ENCODE data around the gene KLHL42. TPM values are rescaled to one million over a fixed set of nuclear protein-coding genes. Genes with fewer than 3 reads are reported as not detected.
"Not testable (repeated sequence)": the region's sequence is repeated elsewhere in the genome, so short reads cannot be mapped to it uniquely, and the experiment has no call there.

The KLHL42 gene
- total RNA-seq, 2 donors from 2014 or later: 16.5 to 20.1 TPM

DNA sequence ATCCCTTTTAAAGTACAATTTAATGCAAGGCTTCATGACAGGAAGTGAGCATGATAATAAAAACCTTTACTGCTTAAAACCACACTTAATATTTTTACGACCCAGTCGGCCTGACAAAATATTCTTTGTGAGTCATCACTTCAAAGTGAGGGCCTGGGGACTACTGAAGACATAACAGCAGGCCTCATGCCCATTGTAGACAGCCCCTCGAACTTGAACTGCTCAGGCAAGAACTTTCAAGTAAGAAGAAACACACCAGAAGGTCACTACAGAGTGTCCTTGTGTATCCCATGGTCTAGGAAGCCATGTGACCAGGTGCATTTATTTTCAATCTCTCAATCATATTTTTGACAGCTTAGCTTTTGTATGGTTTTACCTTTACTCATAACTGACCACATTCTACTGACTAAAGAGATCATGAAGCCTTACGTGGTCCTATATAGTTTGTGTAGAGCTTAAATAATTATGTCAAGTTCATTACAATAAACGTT, 61.4 kb downstream of the KLHL42 start:
- Histone ChIP-seq H3K9ac (ENCODE audit: low read depth in 2 of 2, low read length in 2 of 2) (no peak overlapping the region), H3K4me3 (no peak overlapping the region), H3K9me3 (no peaks in the 10 kb centered on the region), H3K27ac (no peak overlapping the region), H3K4me1 (no peaks in the 10 kb centered on the region), H3K27me3 (no peaks in the 10 kb centered on the region), H3K36me3 (no peaks in the 10 kb centered on the region)
- intact Hi-C loops (cut with DNase I): no loop called here
- TF ChIP-seq, protein P1, sequence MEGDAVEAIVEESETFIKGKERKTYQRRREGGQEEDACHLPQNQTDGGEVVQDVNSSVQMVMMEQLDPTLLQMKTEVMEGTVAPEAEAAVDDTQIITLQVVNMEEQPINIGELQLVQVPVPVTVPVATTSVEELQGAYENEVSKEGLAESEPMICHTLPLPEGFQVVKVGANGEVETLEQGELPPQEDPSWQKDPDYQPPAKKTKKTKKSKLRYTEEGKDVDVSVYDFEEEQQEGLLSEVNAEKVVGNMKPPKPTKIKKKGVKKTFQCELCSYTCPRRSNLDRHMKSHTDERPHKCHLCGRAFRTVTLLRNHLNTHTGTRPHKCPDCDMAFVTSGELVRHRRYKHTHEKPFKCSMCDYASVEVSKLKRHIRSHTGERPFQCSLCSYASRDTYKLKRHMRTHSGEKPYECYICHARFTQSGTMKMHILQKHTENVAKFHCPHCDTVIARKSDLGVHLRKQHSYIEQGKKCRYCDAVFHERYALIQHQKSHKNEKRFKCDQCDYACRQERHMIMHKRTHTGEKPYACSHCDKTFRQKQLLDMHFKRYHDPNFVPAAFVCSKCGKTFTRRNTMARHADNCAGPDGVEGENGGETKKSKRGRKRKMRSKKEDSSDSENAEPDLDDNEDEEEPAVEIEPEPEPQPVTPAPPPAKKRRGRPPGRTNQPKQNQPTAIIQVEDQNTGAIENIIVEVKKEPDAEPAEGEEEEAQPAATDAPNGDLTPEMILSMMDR (IDR thresholded peaks at IDR 0.05): no peak
- DNase-seq: no peak

DNA sequence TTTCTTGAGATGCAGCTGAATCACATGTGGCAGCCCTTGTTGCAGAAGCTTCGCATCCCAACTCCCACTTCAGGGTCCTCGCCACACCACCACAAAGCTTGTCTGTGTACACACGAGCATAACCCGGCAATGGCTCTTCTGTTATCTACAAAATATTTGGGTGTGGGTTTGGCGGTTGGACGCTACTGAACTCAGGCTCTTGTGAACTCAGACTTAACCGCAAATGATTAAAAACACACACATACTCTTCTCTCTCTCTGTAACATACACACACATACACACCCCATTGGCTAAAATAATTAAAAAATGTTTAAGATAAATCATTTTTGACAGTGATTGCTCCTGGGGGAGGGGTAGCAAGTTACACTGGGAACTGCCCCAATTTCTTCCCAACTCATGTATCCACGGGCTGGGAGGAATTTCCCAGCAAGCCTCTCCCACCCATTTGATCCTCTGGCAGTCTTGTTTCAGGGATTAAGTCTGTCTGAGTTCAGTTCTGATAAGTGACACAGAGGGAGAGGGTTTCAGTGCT, 63.7 kb downstream of the KLHL42 start:
- no peak overlapping the region for H3K9ac ChIP-seq (ENCODE audit: low read depth in 2 of 2, low read length in 2 of 2)
- no peak for DNase-seq

DNA sequence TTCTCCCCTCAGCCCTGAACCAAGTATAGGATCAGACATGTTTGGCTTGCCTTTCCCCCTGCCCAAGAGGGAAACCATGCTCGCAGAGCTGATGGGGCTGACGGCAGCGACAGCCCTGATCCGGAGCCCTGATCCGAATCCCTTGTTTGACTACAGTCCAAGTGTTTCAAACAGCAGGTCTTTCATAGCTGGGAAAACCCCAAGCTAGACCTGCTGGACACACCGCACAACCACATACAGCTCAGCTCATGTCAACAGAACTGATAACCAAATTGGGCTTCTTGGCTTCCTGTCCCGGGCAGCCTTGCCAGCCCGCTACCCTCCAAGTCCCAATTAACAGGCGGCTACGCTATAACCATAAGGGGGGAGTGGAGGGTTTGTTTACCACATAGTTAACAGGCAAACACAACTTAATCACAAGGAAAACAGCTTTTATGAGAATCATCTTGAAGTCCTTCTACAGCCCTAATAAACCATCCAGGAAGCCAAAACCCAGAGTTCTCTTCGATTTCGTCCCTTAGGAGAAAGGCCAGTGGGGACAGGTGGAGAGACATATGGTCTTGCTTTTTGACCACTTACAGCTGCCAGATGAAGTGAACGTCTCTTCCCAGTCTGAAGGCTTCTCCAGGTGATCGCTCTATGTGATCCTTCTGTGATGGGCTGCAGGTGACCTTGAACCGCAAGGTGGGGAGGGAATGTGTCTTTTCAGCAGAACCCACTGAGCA, 64.5 kb downstream of the KLHL42 start:
- H3K4me3 ChIP-seq: no peak overlapping the region
- intact Hi-C loops (cut with DNase I): no loop called here
- H3K27me3 ChIP-seq: no peaks in the 10 kb centered on the region
- TF ChIP-seq, protein P1 (IDR thresholded peaks at IDR 0.05): no peak
- no peaks in the 10 kb centered on the region for H3K4me1 ChIP-seq
- no peaks in the 10 kb centered on the region for H3K9me3 ChIP-seq
- H3K9ac ChIP-seq (ENCODE audit: low read depth in 2 of 2, low read length in 2 of 2): no peak overlapping the region
- no peaks in the 10 kb centered on the region for H3K36me3 ChIP-seq
- no peak for DNase-seq
- no peak overlapping the region for H3K27ac ChIP-seq

More for the DNA sequence above, 63.7 kb downstream of the KLHL42 start:
- no peaks in the 10 kb centered on the region for H3K27me3 ChIP-seq
- no peaks in the 10 kb centered on the region for H3K9me3 ChIP-seq
- no peak overlapping the region for H3K27ac ChIP-seq
- no peaks in the 10 kb centered on the region for H3K4me1 ChIP-seq
- H3K36me3 ChIP-seq: no peaks in the 10 kb centered on the region
- no peak overlapping the region for H3K4me3 ChIP-seq
- TF ChIP-seq, protein P1 (IDR thresholded peaks at IDR 0.05): no peak
- intact Hi-C loops (cut with DNase I): no loop called here

DNA sequence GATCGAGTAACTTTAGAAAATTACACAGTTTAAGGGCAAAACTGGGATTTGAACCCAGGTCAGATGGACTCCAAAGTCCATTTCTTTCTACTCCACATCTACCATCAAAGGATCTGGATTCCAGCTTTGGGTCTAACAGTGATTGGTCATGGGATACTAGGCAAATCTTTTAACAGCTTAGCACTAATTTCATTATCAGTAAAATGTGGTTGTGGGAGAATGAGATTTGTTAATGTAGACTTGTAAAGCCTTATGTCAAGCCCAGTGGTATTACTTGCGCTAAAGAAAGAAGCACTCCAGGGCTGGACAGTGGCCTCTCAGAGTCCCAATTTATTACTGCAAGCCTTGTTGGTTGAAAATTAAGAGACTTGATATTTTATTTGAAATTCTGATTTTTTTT, 65.2 kb downstream of the KLHL42 start:
- intact Hi-C loops (cut with DNase I): no loop called here
- Histone ChIP-seq H3K36me3 (no peaks in the 10 kb centered on the region), H3K4me1 (no peaks in the 10 kb centered on the region), H3K4me3 (no peak overlapping the region), H3K9me3 (no peaks in the 10 kb centered on the region), H3K27ac (no peak overlapping the region), H3K27me3 (no peaks in the 10 kb centered on the region), H3K9ac (ENCODE audit: low read depth in 2 of 2, low read length in 2 of 2) (no peak overlapping the region)
- TF ChIP-seq, protein P1 (IDR thresholded peaks at IDR 0.05): no peak
- DNase-seq: no peak

DNA sequence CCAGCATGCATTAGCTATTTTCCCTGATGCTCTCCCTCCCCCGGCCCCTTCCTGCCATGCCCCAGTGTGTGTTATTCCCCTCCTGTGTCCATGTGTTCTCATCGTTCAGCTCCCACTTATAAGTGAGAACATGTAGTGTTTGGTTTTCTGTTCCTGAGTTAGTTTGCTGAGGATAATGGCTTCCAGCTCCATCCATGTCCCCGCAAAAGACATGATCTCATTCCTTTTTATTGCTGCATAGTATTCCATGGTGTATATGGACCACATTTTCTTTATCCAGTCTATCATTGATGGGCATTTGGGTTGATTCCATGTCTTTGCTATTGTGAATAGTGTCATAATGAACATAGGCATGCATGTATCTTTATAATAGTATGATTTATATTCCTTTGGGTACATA, 65.7 kb downstream of the KLHL42 start:
- H3K9ac ChIP-seq (ENCODE audit: low read depth in 2 of 2, low read length in 2 of 2); H3K36me3 ChIP-seq; DNase-seq; intact Hi-C loops (cut with DNase I); H3K9me3 ChIP-seq; H3K27ac ChIP-seq; H3K27me3 ChIP-seq; H3K4me1 ChIP-seq; H3K4me3 ChIP-seq: not testable (repeated sequence)

DNA sequence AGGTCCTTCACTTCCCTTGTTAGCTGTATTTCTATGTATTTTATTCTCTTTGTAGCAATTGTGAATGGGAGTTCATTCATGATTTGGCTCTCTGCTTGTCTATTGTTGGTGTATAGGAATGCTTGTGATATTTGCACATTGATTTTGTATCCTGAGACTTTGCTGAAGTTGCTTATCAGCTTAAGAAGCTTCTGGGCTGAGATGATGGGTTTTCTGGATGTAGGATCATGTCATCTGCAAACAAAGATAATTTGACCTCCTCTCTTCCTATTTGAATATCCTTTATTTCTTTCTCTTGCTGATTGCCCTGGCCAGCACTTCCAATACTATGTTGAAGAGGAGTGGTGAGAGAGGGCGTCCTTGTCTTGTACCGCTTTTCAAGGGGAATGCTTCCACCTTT, 67.3 kb downstream of the KLHL42 start:
- H3K36me3 ChIP-seq; H3K4me3 ChIP-seq; H3K9ac ChIP-seq (ENCODE audit: low read depth in 2 of 2, low read length in 2 of 2); H3K4me1 ChIP-seq; H3K27ac ChIP-seq; intact Hi-C loops (cut with DNase I); H3K27me3 ChIP-seq; DNase-seq; H3K9me3 ChIP-seq: not testable (repeated sequence)
